Spleen (tissue), 11 donors: Measurements from ENCODE around the gene PM20D2. TPM values are rescaled to one million over a fixed set of nuclear protein-coding genes. Genes with fewer than 3 reads are reported as not detected.

ENCODE experiments used
- DNase-seq: peaks from one replicate; pipeline ENCODE4 v3.0.0-alpha.2; 2020
- H3K27ac ChIP-seq, 8 donors: fragments of 200-600 bp; sonication (generic) in 7 of 8; 1 replicate in 4 of 8; 2 replicates in 4 of 8; pipeline versions ENCODE4 v1.5.0 to v1.8.0; 2016 to 2021; ENCODE audit warnings: inconsistent platforms in 4 of 8, mild to moderate bottlenecking in 4 of 8, moderate library complexity in 1 of 8
- H3K27me3 ChIP-seq, 7 donors: fragments of 200-600 bp; sonication (generic) in 6 of 7; replicated peaks in 1 of 7; 1 replicate in 4 of 7; 2 replicates in 3 of 7; pipeline versions ENCODE4 v1.5.0 to v1.8.0; 2016 to 2021; ENCODE audit warnings: inconsistent platforms in 3 of 7, mild to moderate bottlenecking in 1 of 7
- H3K36me3 ChIP-seq, 6 donors: fragments of 200-600 bp; sonication (generic) in 5 of 6; 1 replicate in 4 of 6; 2 replicates in 2 of 6; pipeline versions ENCODE4 v1.5.0 to v1.8.0; 2016 to 2021; ENCODE audit warnings: inconsistent platforms in 2 of 6
- H3K4me1 ChIP-seq, 6 donors: fragments of 200-600 bp; sonication (generic) in 5 of 6; 1 replicate in 3 of 6; 2 replicates in 3 of 6; pipeline versions ENCODE4 v1.5.0 to v1.8.0; 2016 to 2021; ENCODE audit warnings: inconsistent platforms in 3 of 6
- H3K4me3 ChIP-seq, 8 donors: fragments of 200-600 bp; sonication (generic) in 7 of 8; 1 replicate in 4 of 8; 2 replicates in 4 of 8; pipeline versions ENCODE4 v1.5.0 to v1.8.0; 2016 to 2021; ENCODE audit warnings: inconsistent platforms in 4 of 8, mild to moderate bottlenecking in 4 of 8, moderate library complexity in 2 of 8
- H3K9me3 ChIP-seq, 8 donors: fragments of 200-600 bp; sonication (generic) in 7 of 8; 1 replicate in 4 of 8; 2 replicates in 4 of 8; pipeline versions ENCODE4 v1.5.0 to v1.8.0; 2016 to 2021; ENCODE audit warnings: inconsistent platforms in 4 of 8
- POLR2A ChIP-seq, 3 donors: fragments of 450-650 bp; IDR thresholded peaks; one replicate each; pipeline ENCODE4 v1.5.1; 2017; ENCODE audit warnings: antibody characterized with exemption in 3 of 3, mild to moderate bottlenecking in 1 of 3
- POLR2AphosphoS5 ChIP-seq, 3 donors: sonication (generic); formaldehyde crosslinking; IDR thresholded peaks; one replicate each; pipeline ENCODE4 v1.5.1; 2017; ENCODE audit warnings: antibody characterized with exemption in 3 of 3
- WGBS, 5 donors: extraction: QIAGEN DNeasy Blood & Tissue Kit in 3 of 5; methylation state at CpG; one replicate each; pipeline versions ENCODE4 v1.1.5 to v1.1.7; 2013 to 2018; 5-methylcytosine and 5-hydroxymethylcytosine counted together
- intact Hi-C: fragments of 100-400 bp; cut with DNase I; formaldehyde crosslinking; loops from one replicate; pipeline ENCODE4 v1.15.0; 2023; ENCODE audit warnings: low total_unique reads
- polyA plus RNA-seq, 3 donors: library from polyadenylated mRNA; stranded (reverse); fragments of 200-250 nt; gene quantifications; one replicate each; pipeline ENCODE4 v1.2.1, GENCODE V29; 2013
- total RNA-seq, 7 donors: library from RNA; depleted of rRNA in 3 of 7; stranded (reverse); fragments of >200 nt in 3 of 7; fragmentation: NEBNext Ultra II Directional in 4 of 7; extraction: Animal tissue kit (Norgen Biotek cat#: 25700) in 4 of 7; gene quantifications; one replicate each; pipeline versions ENCODE4 v1.1.0 to v1.2.1, GENCODE V29; 2016 to 2021
- TF ChIP-seq, protein P1 (sequence below), 11 experiments: fragments of 200-600 bp in 7 of 11; fragments of 450-650 bp in 4 of 11; sonication (generic) in 4 of 11; IDR thresholded peaks in 8 of 11; conservative IDR thresholded peaks in 3 of 11; 1 replicate in 7 of 11; 2 replicates in 4 of 11; pipeline versions ENCODE4 v1.4.0 to v1.8.0; 2016 to 2021; ENCODE audit warnings: antibody characterized with exemption in 11 of 11, inconsistent platforms in 4 of 11, mild to moderate bottlenecking in 1 of 11
- donor health status: healthy with polysubstance abuse.
- donor health status: DM: no; HTN: no; CAD: no; lungs with moderate emphysema.
- donor health status: DM: no; HTN: no; CAD: no.
- donor health status: Bipolar disorder and iron deficiency.
- donor health status: healthy.
- donor health status: DM: no; HTN: no; CAD: no.
- donor health status: DM: yes; HTN: yes; CAD: no.

The PM20D2 gene
- total and polyA plus RNA-seq, 10 donors = 5.6 to 14.6 (median 7.3) TPM

DNA sequence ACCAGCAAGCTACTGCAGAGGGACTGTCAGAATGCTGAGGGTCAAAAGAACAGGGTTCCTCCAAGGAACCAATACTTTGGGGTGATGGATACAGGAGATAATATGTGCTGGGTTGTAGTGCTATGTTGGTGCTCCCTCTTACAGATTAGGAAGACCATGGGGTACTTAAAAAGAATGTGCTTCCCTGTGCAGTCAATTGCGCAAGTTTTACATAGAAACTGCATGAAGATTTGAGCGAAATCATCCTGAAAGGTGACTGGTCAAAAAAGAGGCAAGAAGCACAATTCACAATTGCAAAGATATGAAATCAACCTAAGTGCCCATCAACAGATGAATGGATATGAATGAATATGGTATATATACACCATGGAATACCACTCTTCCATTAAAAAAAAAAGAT lies 37.4 kb downstream of the PM20D2 start:
- Histone ChIP-seq H3K4me1 (no peaks in the 10 kb centered on the region), H3K27ac (no peak overlapping the region), H3K9me3 (no peaks in the 10 kb centered on the region), H3K4me3 (no peak overlapping the region), H3K36me3 (no peaks in the 10 kb centered on the region), H3K27me3 (no peaks in the 10 kb centered on the region)
- no peak for DNase-seq
- 46 to 93% (median 47%) methylated on average over 2 of the region's 2 CpGs for WGBS, 5 donors
- intact Hi-C loops = no loop called here
- TF ChIP-seq POLR2AphosphoS5 (IDR thresholded peaks at IDR 0.05) = no peak
- no peak for TF ChIP-seq POLR2A (IDR thresholded peaks at IDR 0.05)
- TF ChIP-seq, protein P1, sequence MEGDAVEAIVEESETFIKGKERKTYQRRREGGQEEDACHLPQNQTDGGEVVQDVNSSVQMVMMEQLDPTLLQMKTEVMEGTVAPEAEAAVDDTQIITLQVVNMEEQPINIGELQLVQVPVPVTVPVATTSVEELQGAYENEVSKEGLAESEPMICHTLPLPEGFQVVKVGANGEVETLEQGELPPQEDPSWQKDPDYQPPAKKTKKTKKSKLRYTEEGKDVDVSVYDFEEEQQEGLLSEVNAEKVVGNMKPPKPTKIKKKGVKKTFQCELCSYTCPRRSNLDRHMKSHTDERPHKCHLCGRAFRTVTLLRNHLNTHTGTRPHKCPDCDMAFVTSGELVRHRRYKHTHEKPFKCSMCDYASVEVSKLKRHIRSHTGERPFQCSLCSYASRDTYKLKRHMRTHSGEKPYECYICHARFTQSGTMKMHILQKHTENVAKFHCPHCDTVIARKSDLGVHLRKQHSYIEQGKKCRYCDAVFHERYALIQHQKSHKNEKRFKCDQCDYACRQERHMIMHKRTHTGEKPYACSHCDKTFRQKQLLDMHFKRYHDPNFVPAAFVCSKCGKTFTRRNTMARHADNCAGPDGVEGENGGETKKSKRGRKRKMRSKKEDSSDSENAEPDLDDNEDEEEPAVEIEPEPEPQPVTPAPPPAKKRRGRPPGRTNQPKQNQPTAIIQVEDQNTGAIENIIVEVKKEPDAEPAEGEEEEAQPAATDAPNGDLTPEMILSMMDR (IDR thresholded peaks at IDR 0.05 in 8 of 11, conservative IDR thresholded peaks at IDR 0.05 in 3 of 11) = no peak

DNA sequence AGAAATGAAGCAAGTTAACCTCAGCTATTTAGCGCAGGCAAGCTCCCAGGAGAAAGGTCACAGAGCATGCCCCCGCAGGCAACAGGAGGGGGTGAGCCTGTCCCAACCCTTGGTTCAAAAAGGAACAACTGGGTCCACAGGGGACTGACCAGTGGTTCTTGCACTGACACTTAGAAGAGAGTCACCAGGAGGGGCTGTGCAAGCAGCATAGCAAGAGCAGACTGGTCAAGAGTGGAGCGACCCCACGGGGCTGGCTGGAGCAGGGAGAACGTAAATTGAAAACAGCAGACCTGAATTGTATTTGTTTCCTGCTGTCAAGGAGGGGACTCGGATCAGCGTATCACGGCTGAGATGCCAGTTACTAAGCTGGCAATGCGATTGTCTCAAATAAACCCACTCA lies 38.5 kb downstream of the PM20D2 start:
- no peaks in the 10 kb centered on the region for H3K27me3 ChIP-seq
- intact Hi-C loops = no loop called here
- DNase-seq = no peak
- no peak overlapping the region for H3K4me3 ChIP-seq
- H3K36me3 ChIP-seq = no peaks in the 10 kb centered on the region
- no peaks in the 10 kb centered on the region for H3K9me3 ChIP-seq
- no peaks in the 10 kb centered on the region for H3K4me1 ChIP-seq
- TF ChIP-seq, protein P1 (IDR thresholded peaks at IDR 0.05 in 8 of 11, conservative IDR thresholded peaks at IDR 0.05 in 3 of 11) = no peak
- TF ChIP-seq POLR2AphosphoS5 (IDR thresholded peaks at IDR 0.05) (no peak), POLR2A (IDR thresholded peaks at IDR 0.05) (no peak)
- WGBS, 5 donors = 68 to 94% (median 86%) methylated on average over 9 of the region's 9 CpGs
- H3K27ac ChIP-seq = no peak overlapping the region

DNA sequence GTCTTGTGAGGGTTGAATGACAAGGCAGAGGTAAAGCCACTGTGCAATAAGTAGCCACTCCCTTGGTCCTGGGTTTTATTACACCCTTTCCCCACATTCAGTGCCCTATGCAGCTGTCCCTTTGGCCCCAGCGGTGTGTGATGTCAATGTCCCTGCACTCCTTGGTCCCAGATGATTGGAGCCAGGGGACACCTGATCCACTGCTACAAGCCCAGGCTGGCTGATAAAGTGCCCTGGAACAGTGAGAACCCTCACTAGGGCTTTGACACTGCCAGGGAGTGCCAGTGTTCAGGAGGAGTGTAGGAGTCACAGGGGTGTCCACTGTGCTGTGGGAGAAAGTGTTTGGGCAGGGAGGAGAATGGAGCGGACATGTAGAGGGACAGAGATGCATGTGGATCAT lies 40.9 kb downstream of the PM20D2 start:
- H3K27me3 ChIP-seq = no peaks in the 10 kb centered on the region
- intact Hi-C loops = no loop called here
- WGBS, 5 donors = 91 to 100% (median 98%) methylated on average over 2 of the region's 2 CpGs
- TF ChIP-seq POLR2AphosphoS5 (IDR thresholded peaks at IDR 0.05) (no peak), POLR2A (IDR thresholded peaks at IDR 0.05) (no peak)
- H3K4me3 ChIP-seq = no peak overlapping the region
- no peak overlapping the region for H3K27ac ChIP-seq
- DNase-seq = no peak
- no peaks in the 10 kb centered on the region for H3K36me3 ChIP-seq
- H3K9me3 ChIP-seq = no peaks in the 10 kb centered on the region
- no peaks in the 10 kb centered on the region for H3K4me1 ChIP-seq

DNA sequence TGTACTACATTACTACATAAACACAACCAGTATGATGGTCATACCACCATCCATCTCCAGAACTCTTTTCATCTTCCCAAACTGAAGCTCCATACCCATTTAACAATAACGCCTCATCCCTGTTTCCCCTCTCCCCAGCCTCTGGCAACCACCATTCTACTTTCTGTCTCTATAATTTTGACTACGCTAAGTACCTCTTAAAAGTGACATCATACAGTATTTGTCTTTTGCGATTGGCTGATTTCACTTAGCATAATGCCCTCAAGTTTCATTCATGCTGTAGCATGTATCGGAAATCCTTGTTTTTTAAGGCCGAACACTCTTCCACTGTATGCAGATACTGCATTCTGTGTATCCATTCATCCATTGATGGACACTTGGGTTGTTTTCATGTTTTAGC lies 41.6 kb downstream of the PM20D2 start:
- 94 to 99% (median 96%) methylated on average over 5 of the region's 5 CpGs for WGBS, 5 donors
- no peak for DNase-seq
- TF ChIP-seq POLR2A (IDR thresholded peaks at IDR 0.05) (no peak), POLR2AphosphoS5 (IDR thresholded peaks at IDR 0.05) (no peak)
- TF ChIP-seq, protein P1 (IDR thresholded peaks at IDR 0.05 in 8 of 11, conservative IDR thresholded peaks at IDR 0.05 in 3 of 11) = no peak
- Histone ChIP-seq H3K9me3 (no peaks in the 10 kb centered on the region), H3K27ac (no peak overlapping the region), H3K27me3 (no peaks in the 10 kb centered on the region), H3K4me1 (no peaks in the 10 kb centered on the region), H3K36me3 (no peaks in the 10 kb centered on the region), H3K4me3 (no peak overlapping the region)
- intact Hi-C loops = no loop called here

DNA sequence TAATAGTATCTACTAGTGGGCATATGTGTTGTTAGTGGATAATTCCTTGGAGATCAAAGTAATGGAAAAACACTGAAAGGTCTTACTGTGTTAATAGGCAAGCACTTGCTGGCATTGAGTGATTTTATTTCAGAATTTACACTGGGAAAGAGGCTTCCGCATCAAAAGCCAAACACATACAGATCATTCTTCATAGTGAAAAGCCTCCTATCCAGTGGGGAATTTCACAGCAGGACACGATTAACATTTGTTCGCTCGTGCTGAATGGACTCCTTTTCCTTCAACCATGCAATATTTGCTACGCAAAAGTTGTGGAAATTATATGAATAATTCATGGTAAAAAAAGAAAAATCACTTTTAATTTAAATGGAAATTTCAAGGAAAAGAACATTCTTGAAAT lies 44.9 kb downstream of the PM20D2 start:
- Histone ChIP-seq H3K4me1 (no peaks in the 10 kb centered on the region), H3K4me3 (no peak overlapping the region), H3K27ac (no peak overlapping the region), H3K27me3 (no peaks in the 10 kb centered on the region), H3K9me3 (peaks cover 5 to 29% (median 23%) of the 10 kb centered on the region in 8 donors), H3K36me3 (no peaks in the 10 kb centered on the region)
- TF ChIP-seq POLR2AphosphoS5 (IDR thresholded peaks at IDR 0.05) (no peak), POLR2A (IDR thresholded peaks at IDR 0.05) (no peak)
- no peak for DNase-seq
- WGBS, 5 donors = 76 to 93% (median 89%) methylated on average over 5 of the region's 5 CpGs
- intact Hi-C loops = no loop called here
